Fibroblast of mammary gland (primary cell): ENCODE measurements around the gene PAX3.

Experiments used
- DNase-seq: peaks from one replicate; pipeline ENCODE4 v3.0.0-alpha.2; 2010; ENCODE audit warnings: low read depth
- H3K4me3 ChIP-seq: 2 replicates; pipeline ENCODE4 v1.5.1; 2011; ENCODE audit warnings: low read depth, mild to moderate bottlenecking, low read length, moderate library complexity; ENCODE audit not compliant: control insufficient read depth
- TF ChIP-seq, protein P1 (sequence below): conservative IDR thresholded peaks from 2 replicates; pipeline ENCODE4 v1.5.1; 2011; ENCODE audit warnings: low read depth, low read length, inconsistent platforms; ENCODE audit not compliant: control insufficient read depth, insufficient read depth

Gene PAX3

DNA sequence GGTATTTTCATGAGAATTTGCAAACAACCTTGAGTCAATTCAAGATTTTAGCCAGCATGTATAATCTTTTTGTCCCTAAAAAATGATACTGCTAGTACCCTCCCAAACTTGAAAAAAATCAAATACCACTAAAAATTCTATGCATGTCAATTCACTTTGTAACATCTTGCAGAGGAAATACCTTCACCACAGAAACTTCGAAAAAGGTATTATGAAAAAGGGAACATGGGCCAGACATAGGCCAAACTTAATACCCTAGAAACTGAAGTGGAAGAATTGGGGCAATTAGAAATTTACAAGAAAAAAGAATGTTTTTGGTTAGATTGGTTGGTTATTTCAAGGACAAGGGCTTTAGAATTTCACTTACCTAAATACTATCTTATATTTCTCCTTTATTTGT lies 48.5 kb downstream of the PAX3 start:
- no peak for DNase-seq
- H3K4me3 ChIP-seq: no peak overlapping the region
- TF ChIP-seq, protein P1, sequence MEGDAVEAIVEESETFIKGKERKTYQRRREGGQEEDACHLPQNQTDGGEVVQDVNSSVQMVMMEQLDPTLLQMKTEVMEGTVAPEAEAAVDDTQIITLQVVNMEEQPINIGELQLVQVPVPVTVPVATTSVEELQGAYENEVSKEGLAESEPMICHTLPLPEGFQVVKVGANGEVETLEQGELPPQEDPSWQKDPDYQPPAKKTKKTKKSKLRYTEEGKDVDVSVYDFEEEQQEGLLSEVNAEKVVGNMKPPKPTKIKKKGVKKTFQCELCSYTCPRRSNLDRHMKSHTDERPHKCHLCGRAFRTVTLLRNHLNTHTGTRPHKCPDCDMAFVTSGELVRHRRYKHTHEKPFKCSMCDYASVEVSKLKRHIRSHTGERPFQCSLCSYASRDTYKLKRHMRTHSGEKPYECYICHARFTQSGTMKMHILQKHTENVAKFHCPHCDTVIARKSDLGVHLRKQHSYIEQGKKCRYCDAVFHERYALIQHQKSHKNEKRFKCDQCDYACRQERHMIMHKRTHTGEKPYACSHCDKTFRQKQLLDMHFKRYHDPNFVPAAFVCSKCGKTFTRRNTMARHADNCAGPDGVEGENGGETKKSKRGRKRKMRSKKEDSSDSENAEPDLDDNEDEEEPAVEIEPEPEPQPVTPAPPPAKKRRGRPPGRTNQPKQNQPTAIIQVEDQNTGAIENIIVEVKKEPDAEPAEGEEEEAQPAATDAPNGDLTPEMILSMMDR: no peak

GRCh38 chr2:222249444-222249843 lies 49.4 kb downstream of the PAX3 start:
- TF ChIP-seq, protein P1: no peak
- DNase-seq: no peak
- H3K4me3 ChIP-seq: no peak overlapping the region

DNA sequence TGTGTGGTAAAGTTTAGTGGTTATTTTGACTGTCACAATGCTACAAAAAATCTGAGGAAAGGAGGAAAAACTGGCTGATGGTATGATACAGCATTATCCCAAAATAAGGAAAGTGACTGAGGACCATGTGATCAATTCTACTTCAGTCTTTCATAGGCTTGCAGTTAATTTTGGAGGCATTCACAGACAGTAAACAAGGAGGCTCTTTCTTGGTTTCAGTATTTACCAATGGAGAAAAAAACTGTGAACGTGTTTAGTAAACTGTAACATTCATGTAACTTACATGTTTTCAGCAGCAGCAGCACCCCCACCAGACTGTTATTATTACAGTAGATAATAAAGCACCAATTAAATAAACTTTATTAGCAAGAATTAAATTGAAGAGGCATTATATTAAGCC lies 50.0 kb downstream of the PAX3 start:
- H3K4me3 ChIP-seq: no peak overlapping the region
- no peak for DNase-seq
- TF ChIP-seq, protein P1: no peak

GRCh38 chr2:222248256-222248655 lies 50.5 kb downstream of the PAX3 start:
- no peak for DNase-seq
- no peak overlapping the region for H3K4me3 ChIP-seq
- TF ChIP-seq, protein P1: no peak

DNA sequence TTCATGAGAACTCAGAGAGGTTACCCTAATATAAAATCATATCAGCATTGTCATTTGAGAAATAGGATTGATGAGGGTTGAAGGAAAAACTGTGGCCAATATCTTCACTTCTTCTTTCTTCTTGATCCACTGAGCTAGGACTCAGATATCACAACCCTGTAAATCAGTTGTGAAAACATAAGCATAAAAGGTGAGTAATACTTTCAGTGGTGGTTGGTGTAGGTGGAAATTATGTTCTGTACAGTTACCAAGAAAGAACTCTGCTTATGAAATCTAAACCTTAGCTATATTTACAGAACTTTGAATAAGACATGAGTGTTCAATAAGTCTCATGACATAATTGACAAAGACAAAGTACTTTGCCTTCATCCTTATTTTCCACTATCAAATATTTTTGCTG lies 56.3 kb downstream of the PAX3 start:
- TF ChIP-seq, protein P1: no peak
- DNase-seq: no peak
- H3K4me3 ChIP-seq: no peak overlapping the region

DNA sequence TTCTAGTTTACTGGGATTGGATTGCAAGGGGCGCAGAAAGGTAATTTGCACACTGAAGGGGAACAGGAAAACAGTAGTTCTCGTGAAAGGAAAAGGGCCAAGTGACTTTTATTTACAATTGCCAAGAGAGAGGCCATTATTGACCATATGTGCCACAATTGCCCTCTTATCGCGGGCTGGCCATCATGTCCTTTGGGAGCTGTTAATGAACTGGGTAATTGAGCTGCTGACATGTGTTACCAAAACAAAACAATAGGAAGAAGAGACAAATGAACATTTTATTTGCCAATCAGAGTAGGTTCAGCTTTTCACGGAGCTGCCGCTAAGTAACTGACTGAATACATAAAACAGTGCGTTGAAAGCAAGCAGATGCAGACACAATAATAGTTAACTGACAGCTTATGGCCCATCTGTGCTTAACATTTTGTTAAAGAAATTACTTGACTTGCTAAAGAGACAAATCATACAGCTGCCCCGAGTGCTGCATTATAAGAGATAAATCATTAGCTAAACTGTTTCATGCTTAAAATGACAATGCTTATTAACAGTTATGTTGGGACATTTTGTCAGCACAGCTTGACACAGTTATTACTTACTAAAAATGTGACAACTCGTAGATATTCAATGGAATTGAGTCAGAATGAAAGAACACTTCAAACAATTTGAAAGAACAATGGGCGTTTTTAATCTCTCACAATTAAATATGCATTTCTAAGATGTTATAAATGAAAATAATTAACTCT lies 57.5 kb downstream of the PAX3 start:
- no peak overlapping the region for H3K4me3 ChIP-seq
- no peak for DNase-seq
- TF ChIP-seq, protein P1: no peak
